ENCODE measurements around the gene ITPK1.

Gene ITPK1

DNA sequence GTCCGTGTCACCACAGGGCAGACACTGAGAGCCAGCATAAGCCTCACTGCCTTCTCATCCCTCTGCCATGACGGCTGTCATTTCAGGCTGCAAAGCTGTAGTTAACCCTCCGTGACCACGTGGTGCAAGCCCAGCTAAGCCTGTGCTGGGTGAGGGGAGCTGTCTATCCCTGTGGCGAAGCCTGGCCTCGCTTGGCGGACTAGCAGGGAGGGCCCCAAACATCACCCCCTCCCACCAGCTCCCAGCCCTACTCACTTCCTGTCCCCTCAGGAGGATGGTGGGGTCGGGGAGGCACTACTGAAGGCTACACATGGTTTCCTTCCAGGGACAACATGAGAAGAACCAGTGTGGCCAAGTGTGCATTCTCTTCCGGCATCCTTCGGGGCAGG, 104.6 kb downstream of the ITPK1 start:
- no peaks in the 10 kb centered on the region for H4K20me1 ChIP-seq (ENCODE audit: insufficient read depth)
- H3K4me3 ChIP-seq (IDR thresholded peaks at IDR 0.05; ENCODE audit: insufficient read depth, low read depth, low read length), result no peak overlapping the region
- no peaks in the 10 kb centered on the region for H3K27me3 ChIP-seq (ENCODE audit: insufficient read depth, low read depth)
- no peaks in the 10 kb centered on the region for H3K79me2 ChIP-seq (ENCODE audit: insufficient read depth, low read depth)
- H3K36me3 ChIP-seq (ENCODE audit: insufficient read depth), result no peaks in the 10 kb centered on the region
- TF ChIP-seq, protein P1, sequence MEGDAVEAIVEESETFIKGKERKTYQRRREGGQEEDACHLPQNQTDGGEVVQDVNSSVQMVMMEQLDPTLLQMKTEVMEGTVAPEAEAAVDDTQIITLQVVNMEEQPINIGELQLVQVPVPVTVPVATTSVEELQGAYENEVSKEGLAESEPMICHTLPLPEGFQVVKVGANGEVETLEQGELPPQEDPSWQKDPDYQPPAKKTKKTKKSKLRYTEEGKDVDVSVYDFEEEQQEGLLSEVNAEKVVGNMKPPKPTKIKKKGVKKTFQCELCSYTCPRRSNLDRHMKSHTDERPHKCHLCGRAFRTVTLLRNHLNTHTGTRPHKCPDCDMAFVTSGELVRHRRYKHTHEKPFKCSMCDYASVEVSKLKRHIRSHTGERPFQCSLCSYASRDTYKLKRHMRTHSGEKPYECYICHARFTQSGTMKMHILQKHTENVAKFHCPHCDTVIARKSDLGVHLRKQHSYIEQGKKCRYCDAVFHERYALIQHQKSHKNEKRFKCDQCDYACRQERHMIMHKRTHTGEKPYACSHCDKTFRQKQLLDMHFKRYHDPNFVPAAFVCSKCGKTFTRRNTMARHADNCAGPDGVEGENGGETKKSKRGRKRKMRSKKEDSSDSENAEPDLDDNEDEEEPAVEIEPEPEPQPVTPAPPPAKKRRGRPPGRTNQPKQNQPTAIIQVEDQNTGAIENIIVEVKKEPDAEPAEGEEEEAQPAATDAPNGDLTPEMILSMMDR (conservative IDR thresholded peaks at IDR 0.05; ENCODE audit: low read depth, low read length), result no peak
- no peak overlapping the region for H3K4me2 ChIP-seq
- H3K4me1 ChIP-seq (ENCODE audit: low read depth, poor library complexity, severe bottlenecking), result peaks cover 59% of the 10 kb centered on the region
- H3K9ac ChIP-seq, result no peak overlapping the region
- no peak overlapping the region for H3K27ac ChIP-seq
- H2AFZ ChIP-seq (ENCODE audit: low read depth), result no peak overlapping the region

DNA sequence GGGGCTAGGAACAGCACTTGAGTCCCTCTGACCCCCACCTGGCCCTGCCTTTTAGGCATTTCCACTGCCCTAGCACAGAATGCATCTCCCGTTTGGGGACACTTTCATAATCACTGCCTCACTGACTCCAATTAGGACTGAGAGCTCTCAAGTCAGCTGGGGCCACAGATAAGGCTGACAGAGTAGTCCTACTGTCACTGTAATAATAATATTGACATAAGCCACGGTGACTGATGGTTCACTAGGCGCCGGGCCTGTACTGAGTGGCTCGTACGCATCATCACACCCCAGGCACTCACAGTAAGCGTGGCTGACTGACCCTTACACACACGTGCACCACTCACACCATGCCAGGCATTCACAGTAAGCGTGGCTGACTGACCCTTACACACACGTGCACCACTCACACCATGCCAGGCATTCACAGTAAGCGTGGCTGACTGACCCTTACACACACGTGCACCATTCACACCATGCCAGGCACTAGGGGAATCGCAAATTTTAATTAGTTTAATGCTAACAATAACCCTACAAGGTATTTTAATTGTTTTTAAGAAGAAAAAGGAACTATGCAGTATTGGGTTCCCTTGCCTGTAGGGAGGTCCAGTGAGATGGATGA, 105.1 kb downstream of the ITPK1 start:
- no peaks in the 10 kb centered on the region for H3K27me3 ChIP-seq (ENCODE audit: insufficient read depth, low read depth)
- H3K36me3 ChIP-seq (ENCODE audit: insufficient read depth), result no peaks in the 10 kb centered on the region
- no peak overlapping the region for H3K27ac ChIP-seq
- H3K9ac ChIP-seq, result no peak overlapping the region
- H2AFZ ChIP-seq (ENCODE audit: low read depth), result no peak overlapping the region
- peaks cover 59% of the 10 kb centered on the region for H3K4me1 ChIP-seq (ENCODE audit: low read depth, poor library complexity, severe bottlenecking)
- TF ChIP-seq, protein P1 (conservative IDR thresholded peaks at IDR 0.05; ENCODE audit: low read depth, low read length), result no peak
- no peak overlapping the region for H3K4me2 ChIP-seq
- H4K20me1 ChIP-seq (ENCODE audit: insufficient read depth), result no peaks in the 10 kb centered on the region
- H3K4me3 ChIP-seq (IDR thresholded peaks at IDR 0.05; ENCODE audit: insufficient read depth, low read depth, low read length), result no peak overlapping the region
- no peaks in the 10 kb centered on the region for H3K79me2 ChIP-seq (ENCODE audit: insufficient read depth, low read depth)

DNA sequence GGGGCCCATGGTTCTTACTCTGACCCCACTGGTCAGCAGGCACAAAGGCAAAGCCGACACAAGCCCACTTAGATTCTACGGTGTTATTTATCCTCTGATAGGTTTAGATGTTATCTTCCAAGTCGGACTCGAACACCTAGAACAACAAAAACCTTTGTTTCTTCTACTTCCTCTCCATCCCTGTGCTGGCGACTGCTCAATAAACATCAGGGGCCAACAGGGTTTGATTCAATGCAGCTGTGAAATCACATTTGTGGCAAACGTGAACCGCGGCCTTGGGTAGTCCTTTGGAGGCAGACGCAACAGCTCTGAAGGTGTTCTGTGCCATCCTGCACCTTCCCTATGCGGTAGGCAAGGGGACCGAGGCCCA, 105.6 kb downstream of the ITPK1 start:
- no peaks in the 10 kb centered on the region for H3K79me2 ChIP-seq (ENCODE audit: insufficient read depth, low read depth)

DNA sequence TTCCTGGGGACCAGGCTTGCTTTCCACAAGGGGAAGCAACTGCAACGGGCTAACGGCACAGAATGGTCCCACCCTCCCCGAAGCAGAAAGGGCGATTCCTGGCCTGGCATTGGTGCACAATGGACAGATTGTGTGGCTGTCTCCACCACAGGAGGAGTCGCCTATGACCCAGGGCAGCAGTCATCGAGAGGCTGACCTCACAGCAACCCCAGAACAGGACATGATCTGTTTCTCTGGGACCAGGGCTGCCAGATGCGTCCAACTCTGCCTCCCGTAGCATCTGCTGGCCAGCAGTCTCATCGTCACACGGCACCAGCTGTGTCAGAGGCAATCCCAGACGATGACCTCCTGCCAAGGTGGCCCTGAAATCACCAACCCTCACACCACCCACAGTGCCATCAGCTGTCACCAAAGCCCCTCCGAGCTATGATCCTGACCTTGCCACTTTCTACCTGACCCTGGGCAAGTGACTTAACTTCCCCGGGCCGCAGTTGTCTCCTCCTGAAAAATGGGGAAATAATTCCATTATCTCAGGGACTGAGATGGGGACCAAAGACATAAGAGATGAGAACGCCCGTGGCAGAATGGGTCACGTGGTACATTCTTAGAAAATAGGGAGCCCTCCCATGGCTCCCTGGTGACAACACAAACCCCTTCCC, 106.1 kb downstream of the ITPK1 start:
- Histone ChIP-seq H3K4me3 (IDR thresholded peaks at IDR 0.05; ENCODE audit: insufficient read depth, low read depth, low read length) (no peak overlapping the region), H2AFZ (ENCODE audit: low read depth) (no peak overlapping the region), H3K9ac (no peak overlapping the region), H3K4me2 (no peak overlapping the region), H3K79me2 (ENCODE audit: insufficient read depth, low read depth) (no peaks in the 10 kb centered on the region), H3K4me1 (ENCODE audit: low read depth, poor library complexity, severe bottlenecking) (peaks cover 56% of the 10 kb centered on the region), H3K27ac (no peak overlapping the region), H3K27me3 (ENCODE audit: insufficient read depth, low read depth) (no peaks in the 10 kb centered on the region), H3K36me3 (ENCODE audit: insufficient read depth) (no peaks in the 10 kb centered on the region), H4K20me1 (ENCODE audit: insufficient read depth) (no peaks in the 10 kb centered on the region)
- TF ChIP-seq, protein P1 (conservative IDR thresholded peaks at IDR 0.05; ENCODE audit: low read depth, low read length), result no peak

More for the DNA sequence above, 105.6 kb downstream of the ITPK1 start:
- Histone ChIP-seq H3K4me3 (IDR thresholded peaks at IDR 0.05; ENCODE audit: insufficient read depth, low read depth, low read length) (no peak overlapping the region), H3K9ac (no peak overlapping the region), H3K27ac (no peak overlapping the region), H3K27me3 (ENCODE audit: insufficient read depth, low read depth) (no peaks in the 10 kb centered on the region), H3K36me3 (ENCODE audit: insufficient read depth) (no peaks in the 10 kb centered on the region), H2AFZ (ENCODE audit: low read depth) (no peak overlapping the region), H4K20me1 (ENCODE audit: insufficient read depth) (no peaks in the 10 kb centered on the region), H3K4me2 (no peak overlapping the region), H3K4me1 (ENCODE audit: low read depth, poor library complexity, severe bottlenecking) (peaks cover 57% of the 10 kb centered on the region)
- TF ChIP-seq, protein P1 (conservative IDR thresholded peaks at IDR 0.05; ENCODE audit: low read depth, low read length), result no peak

Data from KMS-11 (cell line).